Breast epithelium (tissue), 4 donors: Measurements from ENCODE around the gene SERAC1. TPM values are rescaled to one million over a fixed set of nuclear protein-coding genes. Genes with fewer than 3 reads are reported as not detected.

Source experiments
- DNase-seq, 2 donors: peaks; one replicate each; pipeline ENCODE4 v3.0.0-alpha.2; 2019; ENCODE audit warnings: low spot score in 2 of 2
- H3K27ac ChIP-seq, 2 donors: fragments of 200-600 bp; sonication (generic) in 1 of 2; one replicate each; pipeline ENCODE4 v1.5.1; 2016 to 2019; ENCODE audit warnings: mild to moderate bottlenecking in 1 of 2
- H3K27me3 ChIP-seq, 2 donors: fragments of 200-600 bp; sonication (generic) in 1 of 2; one replicate each; pipeline versions ENCODE4 v1.5.1 to v1.6.0; 2017 to 2019; ENCODE audit warnings: control low read depth in 1 of 2, mild to moderate bottlenecking in 1 of 2
- H3K36me3 ChIP-seq: fragments of 200-600 bp; one replicate; pipeline ENCODE4 v1.5.1; 2019
- H3K4me1 ChIP-seq, 2 donors: fragments of 200-600 bp; sonication (generic); one replicate each; pipeline ENCODE4 v1.5.1; 2016 to 2019; ENCODE audit warnings: control low read depth in 1 of 2
- H3K4me3 ChIP-seq, 3 donors: fragments of 200-600 bp; sonication (generic); 1 replicate in 2 of 3; 2 replicates in 1 of 3; pipeline ENCODE4 v1.5.1; 2016 to 2019; ENCODE audit warnings: mild to moderate bottlenecking in 3 of 3, moderate library complexity in 2 of 3
- H3K9me3 ChIP-seq, 2 donors: fragments of 200-600 bp; sonication (generic) in 1 of 2; one replicate each; pipeline ENCODE4 v1.5.1; 2016 to 2019; ENCODE audit warnings: control low read depth in 1 of 2
- POLR2A ChIP-seq: fragments of 450-650 bp; IDR thresholded peaks from one replicate; pipeline ENCODE4 v1.6.1; 2016; ENCODE audit warnings: antibody characterized with exemption, mild to moderate bottlenecking, moderate library complexity
- POLR2AphosphoS5 ChIP-seq, 3 donors: sonication (generic); formaldehyde crosslinking; IDR thresholded peaks; one replicate each; pipeline ENCODE4 v1.6.1; 2017; ENCODE audit warnings: antibody characterized with exemption in 3 of 3
- intact Hi-C: fragments of 100-400 bp; cut with DNase I; formaldehyde crosslinking; loops from one replicate; pipeline ENCODE4 v1.15.1; 2023; ENCODE audit warnings: low total_unique reads
- total RNA-seq, 3 donors: library from RNA; depleted of rRNA; stranded (reverse); fragments of >200 nt; gene quantifications; one replicate each; pipeline ENCODE4 v1.1.0, GENCODE V29; 2016
- TF ChIP-seq, protein P1 (sequence below), 3 donors: fragments of 450-650 bp; IDR thresholded peaks; one replicate each; pipeline ENCODE4 v1.5.1; 2016 to 2017; ENCODE audit warnings: antibody characterized with exemption in 3 of 3, mild to moderate bottlenecking in 3 of 3, moderate library complexity in 3 of 3

Gene SERAC1
- total RNA-seq, 3 donors from 2014 or later: 8.5 to 15.7 (median 9.2) TPM

GRCh38 chr6:158194487-158195280 lies 26.6 kb upstream of the SERAC1 start:
- Histone ChIP-seq H3K4me3 (no peak overlapping the region), H3K36me3 (no peaks in the 10 kb centered on the region), H3K27me3 (no peaks in the 10 kb centered on the region), H3K9me3 (no peaks in the 10 kb centered on the region), H3K4me1 (no peaks in the 10 kb centered on the region), H3K27ac (no peak overlapping the region)
- intact Hi-C loops: loop anchor here (10.0 kb wide), 1 partner anchor 790 kb away; no protein-coding TSS in a partner anchor
- TF ChIP-seq POLR2AphosphoS5 (IDR thresholded peaks at IDR 0.05): no peak
- no peak for TF ChIP-seq POLR2A
- TF ChIP-seq, protein P1, sequence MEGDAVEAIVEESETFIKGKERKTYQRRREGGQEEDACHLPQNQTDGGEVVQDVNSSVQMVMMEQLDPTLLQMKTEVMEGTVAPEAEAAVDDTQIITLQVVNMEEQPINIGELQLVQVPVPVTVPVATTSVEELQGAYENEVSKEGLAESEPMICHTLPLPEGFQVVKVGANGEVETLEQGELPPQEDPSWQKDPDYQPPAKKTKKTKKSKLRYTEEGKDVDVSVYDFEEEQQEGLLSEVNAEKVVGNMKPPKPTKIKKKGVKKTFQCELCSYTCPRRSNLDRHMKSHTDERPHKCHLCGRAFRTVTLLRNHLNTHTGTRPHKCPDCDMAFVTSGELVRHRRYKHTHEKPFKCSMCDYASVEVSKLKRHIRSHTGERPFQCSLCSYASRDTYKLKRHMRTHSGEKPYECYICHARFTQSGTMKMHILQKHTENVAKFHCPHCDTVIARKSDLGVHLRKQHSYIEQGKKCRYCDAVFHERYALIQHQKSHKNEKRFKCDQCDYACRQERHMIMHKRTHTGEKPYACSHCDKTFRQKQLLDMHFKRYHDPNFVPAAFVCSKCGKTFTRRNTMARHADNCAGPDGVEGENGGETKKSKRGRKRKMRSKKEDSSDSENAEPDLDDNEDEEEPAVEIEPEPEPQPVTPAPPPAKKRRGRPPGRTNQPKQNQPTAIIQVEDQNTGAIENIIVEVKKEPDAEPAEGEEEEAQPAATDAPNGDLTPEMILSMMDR (IDR thresholded peaks at IDR 0.05): no peak
- DNase-seq: no peak

DNA sequence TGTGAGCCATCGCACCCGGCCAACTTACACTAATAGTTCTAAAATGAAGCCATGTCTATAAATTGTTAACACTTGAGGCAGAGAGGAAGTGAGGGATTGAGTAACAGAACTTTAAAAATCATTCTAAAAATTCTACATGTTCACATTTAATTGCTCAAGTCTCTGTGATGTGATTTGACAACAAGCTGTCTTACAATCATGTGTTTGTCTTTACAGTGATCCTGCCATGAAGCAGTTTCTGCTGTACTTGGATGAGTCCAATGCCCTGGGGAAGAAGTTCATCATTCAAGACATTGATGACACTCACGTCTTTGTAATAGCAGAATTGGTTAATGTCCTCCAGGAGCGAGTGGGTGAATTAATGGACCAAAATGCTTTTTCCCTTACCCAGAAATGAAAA lies 23.7 kb upstream of the SERAC1 start:
- Histone ChIP-seq H3K9me3 (no peaks in the 10 kb centered on the region), H3K4me3 (no peak overlapping the region), H3K4me1 (no peaks in the 10 kb centered on the region), H3K36me3 (no peaks in the 10 kb centered on the region), H3K27ac (no peak overlapping the region), H3K27me3 (no peaks in the 10 kb centered on the region)
- intact Hi-C loops: loop anchor here (10.0 kb wide), 1 partner anchor 793 kb away; no protein-coding TSS in a partner anchor
- TF ChIP-seq POLR2AphosphoS5 (IDR thresholded peaks at IDR 0.05) (no peak), POLR2A (no peak)
- TF ChIP-seq, protein P1 (IDR thresholded peaks at IDR 0.05): no peak
- no peak for DNase-seq

GRCh38 chr6:158191032-158191431 lies 23.0 kb upstream of the SERAC1 start:
- Histone ChIP-seq H3K36me3 (no peaks in the 10 kb centered on the region), H3K27ac (no peak overlapping the region), H3K27me3 (no peaks in the 10 kb centered on the region), H3K9me3 (no peaks in the 10 kb centered on the region), H3K4me3 (no peak overlapping the region), H3K4me1 (no peaks in the 10 kb centered on the region)
- no peak for TF ChIP-seq POLR2AphosphoS5 (IDR thresholded peaks at IDR 0.05)
- TF ChIP-seq POLR2A: no peak
- TF ChIP-seq, protein P1 (IDR thresholded peaks at IDR 0.05): no peak
- intact Hi-C loops: loop anchor here (10.0 kb wide), 1 partner anchor 794 kb away; no protein-coding TSS in a partner anchor
- DNase-seq: no peak

DNA sequence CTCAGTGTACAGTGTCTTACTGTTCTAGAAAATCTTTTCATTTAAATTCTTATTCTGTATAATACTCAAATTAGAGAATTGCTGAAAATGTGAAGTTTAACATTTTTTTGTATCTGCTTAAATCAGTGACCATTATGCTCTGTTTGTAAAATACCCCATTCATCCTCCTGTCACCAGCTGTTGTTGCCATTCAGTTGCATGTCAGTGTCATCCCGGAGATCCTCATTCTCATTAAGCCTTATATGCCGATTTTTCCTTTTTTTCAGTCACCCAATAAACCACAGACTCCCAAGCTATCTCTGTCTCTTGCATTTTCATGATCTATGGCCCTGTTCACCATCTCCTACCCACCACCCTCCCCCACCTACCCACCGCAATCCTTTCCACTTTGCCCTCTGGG lies 20.5 kb upstream of the SERAC1 start:
- no peaks in the 10 kb centered on the region for H3K27me3 ChIP-seq
- no peak for DNase-seq
- H3K4me3 ChIP-seq: no peak overlapping the region
- H3K9me3 ChIP-seq: no peaks in the 10 kb centered on the region
- H3K27ac ChIP-seq: no peak overlapping the region
- intact Hi-C loops: no loop called here
- TF ChIP-seq, protein P1 (IDR thresholded peaks at IDR 0.05): no peak
- TF ChIP-seq POLR2AphosphoS5 (IDR thresholded peaks at IDR 0.05) (no peak), POLR2A (no peak)
- H3K4me1 ChIP-seq: no peaks in the 10 kb centered on the region
- no peaks in the 10 kb centered on the region for H3K36me3 ChIP-seq

DNA sequence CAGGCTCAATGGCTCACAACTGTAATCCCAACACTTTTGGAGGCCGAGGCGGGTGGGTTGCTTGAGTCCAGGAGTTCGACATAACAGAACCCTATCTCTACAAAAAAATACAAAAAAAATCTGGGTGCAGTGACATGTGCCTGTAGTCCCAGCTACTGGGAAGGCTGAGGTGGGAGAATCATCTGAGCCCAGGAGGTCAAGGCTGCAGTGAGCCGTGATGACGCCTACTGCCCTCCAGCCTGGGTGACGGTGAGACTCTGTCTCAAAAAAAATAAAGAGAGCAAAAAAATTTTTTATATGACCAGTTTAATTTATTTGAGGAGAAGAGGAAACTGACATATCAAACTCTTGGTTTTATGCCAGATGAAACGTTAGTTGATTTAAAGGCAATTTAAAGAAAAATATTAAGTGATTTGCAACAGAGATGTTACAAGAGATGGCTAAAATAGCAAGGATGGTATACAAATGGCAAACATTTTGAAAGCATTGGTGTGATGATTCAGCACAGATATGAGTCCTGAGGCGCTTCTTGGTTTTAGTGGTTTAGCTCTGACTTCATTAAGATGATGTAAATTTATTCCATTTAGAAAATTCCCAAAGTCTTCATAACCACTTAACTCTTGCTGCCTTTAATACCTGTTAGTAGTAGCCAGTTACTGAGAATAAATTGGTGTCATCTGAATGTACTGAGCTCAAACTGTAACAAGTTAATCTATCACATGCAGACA lies 17.8 kb upstream of the SERAC1 start:
- Histone ChIP-seq H3K36me3 (no peaks in the 10 kb centered on the region), H3K4me1 (no peaks in the 10 kb centered on the region), H3K4me3 (no peak overlapping the region), H3K27me3 (no peaks in the 10 kb centered on the region), H3K27ac (no peak overlapping the region), H3K9me3 (no peaks in the 10 kb centered on the region)
- DNase-seq: no peak
- TF ChIP-seq, protein P1 (IDR thresholded peaks at IDR 0.05): no peak
- TF ChIP-seq POLR2AphosphoS5 (IDR thresholded peaks at IDR 0.05) (no peak), POLR2A (no peak)
- intact Hi-C loops: no loop called here
